Erythroblast (primary cell): Measurements from ENCODE around the gene CDH11.

Experiments used
- DNase-seq, 2 experiments: peaks; one replicate each; lab custom pipeline; 2025; lab: John Stamatoyannopoulos, UW
- GATA1 ChIP-seq: IDR thresholded peaks from 2 replicates; pipeline ENCODE4 v1.6.1; 2011; ENCODE audit warnings: low read depth, mild to moderate bottlenecking, control low read depth, low read length, moderate library complexity
- POLR2A ChIP-seq: IDR thresholded peaks from 2 replicates; pipeline ENCODE4 v1.6.1; 2011; ENCODE audit warnings: mild to moderate bottlenecking, low read length

Gene CDH11

DNA sequence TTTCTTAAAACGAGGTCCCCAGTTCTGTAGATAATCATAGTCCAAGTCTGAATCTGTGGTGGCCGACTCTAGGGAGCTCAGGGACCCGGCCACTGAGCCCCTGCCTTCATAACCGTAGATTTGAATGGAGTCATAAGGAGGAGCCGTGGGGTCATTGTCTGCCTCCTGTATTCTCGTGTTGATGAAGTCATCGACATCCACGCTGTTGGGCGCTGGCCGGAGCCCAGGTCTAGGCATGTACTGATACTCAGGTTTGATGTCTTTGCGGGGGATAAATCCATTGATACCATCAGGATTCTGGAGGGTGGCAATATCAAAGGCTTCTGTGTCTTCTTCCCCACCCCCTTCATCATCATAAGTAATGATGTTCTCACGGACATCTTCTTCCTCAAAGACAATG is 174.2 kb downstream of the CDH11 start:
- DNase-seq = no peak
- no peak for TF ChIP-seq GATA1
- no peak for TF ChIP-seq POLR2A

DNA sequence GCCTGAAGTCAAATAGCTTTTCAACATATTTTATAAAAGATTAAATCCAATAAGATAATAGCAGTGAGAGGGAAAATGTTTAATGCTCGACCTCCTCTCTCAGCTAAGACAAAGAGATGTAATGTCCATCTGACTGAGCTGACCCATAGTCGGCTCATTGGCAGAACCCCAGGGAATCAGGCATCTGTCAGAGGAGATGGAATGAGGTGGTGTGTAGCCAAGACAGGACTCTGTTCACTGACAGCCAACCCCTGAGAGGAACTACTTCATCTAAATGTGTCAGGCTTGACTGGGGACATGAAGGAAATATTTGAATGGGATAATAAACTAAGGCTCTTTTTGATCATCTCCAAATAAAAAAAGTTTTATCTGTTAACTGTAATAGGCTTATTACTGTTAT is 188.0 kb downstream of the CDH11 start:
- no peak for TF ChIP-seq POLR2A
- TF ChIP-seq GATA1 = no peak
- no peak for DNase-seq

GRCh38 chr16:64926476-64926875 is 195.4 kb downstream of the CDH11 start:
- TF ChIP-seq GATA1 (no peak), POLR2A (no peak)
- no peak for DNase-seq

DNA sequence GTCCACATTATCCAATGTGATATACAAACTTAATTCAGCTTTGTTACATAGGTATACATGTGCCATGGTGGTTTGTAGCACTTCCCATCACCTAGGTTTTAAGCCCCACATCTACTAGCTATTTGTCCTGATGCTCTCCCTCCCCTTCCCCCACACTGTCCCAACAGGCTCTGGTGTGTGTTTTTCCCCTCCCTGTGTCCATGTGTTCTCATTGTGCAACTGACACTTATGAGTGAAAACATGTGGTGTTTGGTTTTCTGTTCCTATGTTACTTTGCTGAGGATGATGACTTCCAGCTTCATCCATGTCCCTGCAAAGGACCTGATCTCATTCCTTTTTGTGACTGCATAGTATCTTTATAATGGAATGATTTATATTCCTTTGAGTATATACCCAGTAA is 196.7 kb downstream of the CDH11 start:
- TF ChIP-seq POLR2A (no peak), GATA1 (no peak)

DNA sequence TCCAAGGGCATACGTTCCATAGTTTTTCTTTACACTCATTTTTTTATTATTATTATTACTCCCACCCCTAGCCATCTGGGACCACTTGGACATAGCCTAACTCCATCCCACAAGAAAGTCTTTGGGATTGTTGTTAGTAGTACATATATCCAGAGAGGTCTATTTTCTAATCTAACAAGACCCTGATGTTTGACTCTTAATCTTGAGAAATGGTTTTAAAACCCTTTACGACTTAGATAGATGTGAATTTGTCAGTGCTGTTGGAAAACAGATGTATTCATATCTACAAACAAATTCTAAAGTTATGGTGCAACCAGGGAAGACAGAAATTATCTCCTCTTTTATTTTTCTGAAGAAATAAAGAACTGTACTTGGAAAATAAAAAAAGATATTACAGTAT is 197.8 kb downstream of the CDH11 start:
- TF ChIP-seq GATA1 (no peak), POLR2A (no peak)
- no peak for DNase-seq

More for the DNA sequence above, 196.7 kb downstream of the CDH11 start:
- no peak for DNase-seq

DNA sequence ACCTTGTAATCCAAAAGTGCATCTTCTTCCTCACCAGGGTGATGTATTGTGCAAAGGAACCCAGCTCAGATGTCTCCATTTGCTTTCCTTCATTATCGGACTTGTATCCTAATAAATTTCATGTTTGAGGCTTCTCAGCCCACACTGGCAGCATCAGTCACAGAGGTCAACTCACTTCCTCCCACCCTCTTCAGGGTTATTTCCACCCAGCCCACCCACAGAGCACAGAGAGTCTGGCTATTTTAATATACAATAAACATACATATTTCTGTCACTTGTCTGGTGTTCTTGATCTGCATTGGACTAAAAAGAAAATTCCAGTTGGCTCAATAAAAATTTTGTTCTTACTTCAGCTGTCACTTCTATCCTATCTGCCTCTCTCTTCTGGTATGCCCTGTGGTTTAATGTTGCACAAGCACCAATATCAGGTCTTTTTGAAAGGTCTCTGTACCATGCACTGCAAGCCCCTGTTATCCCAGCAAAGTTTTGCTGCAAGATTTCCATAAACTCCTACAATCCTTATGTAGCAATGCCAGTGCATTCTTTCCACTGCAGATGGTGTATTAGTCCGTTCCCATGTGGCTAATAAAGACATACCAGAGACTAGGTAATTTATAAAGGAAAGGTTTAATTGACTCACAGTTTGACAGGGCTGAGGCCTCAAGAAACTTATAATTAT is 201.8 kb downstream of the CDH11 start:
- no peak for DNase-seq
- TF ChIP-seq GATA1 (no peak), POLR2A (no peak)

DNA sequence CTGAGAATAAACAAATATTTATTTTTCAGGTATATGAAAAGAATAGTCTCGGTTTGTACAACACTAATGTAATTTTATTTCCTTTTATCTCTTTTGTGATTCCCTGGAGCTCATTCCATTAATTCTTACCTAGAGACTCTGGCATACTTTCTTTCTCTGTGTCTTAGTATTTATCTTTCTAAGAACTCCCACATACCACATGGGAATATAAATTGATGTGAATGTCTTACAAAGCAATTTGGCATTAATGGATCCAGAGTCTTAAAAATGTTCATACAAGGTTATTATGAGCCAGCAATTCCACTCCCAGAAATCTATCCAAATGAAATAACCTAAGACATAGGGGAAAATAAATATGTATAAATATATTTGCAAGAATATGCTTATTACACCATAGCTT is 202.7 kb downstream of the CDH11 start:
- no peak for DNase-seq
- TF ChIP-seq GATA1 = no peak
- TF ChIP-seq POLR2A = no peak

GRCh38 chr16:64916051-64916450 is 205.8 kb downstream of the CDH11 start:
- no peak for DNase-seq
- no peak for TF ChIP-seq GATA1

DNA sequence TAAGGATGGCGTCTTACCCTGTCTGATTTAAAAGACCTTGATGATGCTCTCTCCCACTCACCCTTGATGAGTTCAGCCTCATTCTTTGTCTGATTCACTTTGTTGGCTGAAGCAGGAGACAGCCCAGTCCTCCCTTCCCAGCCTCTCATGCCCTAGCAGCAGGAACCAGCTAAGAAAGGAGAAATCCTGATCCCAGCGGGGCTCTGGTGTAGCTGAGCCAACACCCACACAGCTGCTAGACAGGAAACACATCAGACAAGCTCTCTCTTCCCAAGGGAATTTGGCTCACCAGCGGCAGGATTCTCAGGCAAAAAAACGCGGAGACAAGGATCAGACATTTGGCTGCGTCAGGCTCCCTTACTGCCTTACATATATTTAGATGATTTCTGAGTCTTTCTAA is 211.5 kb downstream of the CDH11 start:
- DNase-seq = no peak
- TF ChIP-seq POLR2A (no peak), GATA1 (no peak)

- no peak for DNase-seq
- TF ChIP-seq GATA1 = no peak
- TF ChIP-seq POLR2A = no peak
Measured at GRCh38 chr16:64907844-64908243, 214.0 kb downstream of the CDH11 start.

DNA sequence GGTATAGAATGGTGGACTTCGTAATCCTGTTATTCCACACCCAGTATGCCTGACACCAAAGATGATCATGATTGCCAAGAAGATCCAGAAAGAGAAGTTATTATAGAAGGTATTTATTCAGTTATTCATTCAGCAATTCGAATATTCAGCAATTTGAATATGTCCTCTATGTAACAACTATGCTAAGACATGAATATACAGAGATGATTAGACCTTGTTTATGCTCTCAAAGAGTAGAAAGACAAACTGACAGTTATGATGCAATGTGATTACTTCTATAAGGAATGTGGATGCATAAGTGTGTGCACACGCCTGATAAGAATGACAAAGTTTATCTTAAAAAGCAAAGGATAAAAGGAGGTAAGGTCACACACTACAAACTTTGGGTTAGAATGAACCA is 218.1 kb downstream of the CDH11 start:
- DNase-seq = no peak
- TF ChIP-seq GATA1 (no peak), POLR2A (no peak)

GRCh38 chr16:64900517-64900916 is 221.3 kb downstream of the CDH11 start:
- DNase-seq = no peak
- TF ChIP-seq POLR2A (no peak), GATA1 (no peak)

DNA sequence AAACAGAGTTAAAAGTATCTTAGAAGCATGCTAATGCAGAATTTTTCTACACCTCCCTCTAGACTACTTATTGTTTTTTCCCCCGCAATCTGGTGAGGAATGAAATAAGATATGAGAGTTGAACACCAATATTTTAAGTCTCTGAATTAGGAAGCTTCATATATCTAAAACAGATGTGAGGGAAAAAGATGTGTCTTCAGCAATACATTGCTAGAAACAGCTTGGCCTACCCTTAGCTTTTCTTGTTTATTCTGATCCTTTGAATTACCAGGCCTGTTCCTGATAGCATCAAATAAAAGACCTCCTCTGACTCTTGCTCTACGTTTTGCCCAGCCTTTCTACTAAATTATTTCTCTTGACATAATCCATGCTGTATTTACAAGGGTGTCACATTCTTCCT is 221.8 kb downstream of the CDH11 start:
- TF ChIP-seq GATA1 (no peak), POLR2A (no peak)
- DNase-seq = no peak

- no peak for TF ChIP-seq POLR2A
- no peak for TF ChIP-seq GATA1
Measured at GRCh38 chr16:64898159-64898558, 223.7 kb downstream of the CDH11 start.

More at GRCh38 chr16:64898159-64898558, 223.7 kb downstream of the CDH11 start:
- no peak for DNase-seq
